Ramos (cell line): ENCODE results near the gene SHFL.

ENCODE experiments used
- in situ Hi-C: fragments of 300-500 bp; cut with MboI; formaldehyde crosslinking; loops from one replicate; pipeline ENCODE4 v1.14.3; 2022; ENCODE audit warnings: low sequenced_read_pairs; ENCODE audit not compliant: unreplicated experiment

The SHFL gene

DNA sequence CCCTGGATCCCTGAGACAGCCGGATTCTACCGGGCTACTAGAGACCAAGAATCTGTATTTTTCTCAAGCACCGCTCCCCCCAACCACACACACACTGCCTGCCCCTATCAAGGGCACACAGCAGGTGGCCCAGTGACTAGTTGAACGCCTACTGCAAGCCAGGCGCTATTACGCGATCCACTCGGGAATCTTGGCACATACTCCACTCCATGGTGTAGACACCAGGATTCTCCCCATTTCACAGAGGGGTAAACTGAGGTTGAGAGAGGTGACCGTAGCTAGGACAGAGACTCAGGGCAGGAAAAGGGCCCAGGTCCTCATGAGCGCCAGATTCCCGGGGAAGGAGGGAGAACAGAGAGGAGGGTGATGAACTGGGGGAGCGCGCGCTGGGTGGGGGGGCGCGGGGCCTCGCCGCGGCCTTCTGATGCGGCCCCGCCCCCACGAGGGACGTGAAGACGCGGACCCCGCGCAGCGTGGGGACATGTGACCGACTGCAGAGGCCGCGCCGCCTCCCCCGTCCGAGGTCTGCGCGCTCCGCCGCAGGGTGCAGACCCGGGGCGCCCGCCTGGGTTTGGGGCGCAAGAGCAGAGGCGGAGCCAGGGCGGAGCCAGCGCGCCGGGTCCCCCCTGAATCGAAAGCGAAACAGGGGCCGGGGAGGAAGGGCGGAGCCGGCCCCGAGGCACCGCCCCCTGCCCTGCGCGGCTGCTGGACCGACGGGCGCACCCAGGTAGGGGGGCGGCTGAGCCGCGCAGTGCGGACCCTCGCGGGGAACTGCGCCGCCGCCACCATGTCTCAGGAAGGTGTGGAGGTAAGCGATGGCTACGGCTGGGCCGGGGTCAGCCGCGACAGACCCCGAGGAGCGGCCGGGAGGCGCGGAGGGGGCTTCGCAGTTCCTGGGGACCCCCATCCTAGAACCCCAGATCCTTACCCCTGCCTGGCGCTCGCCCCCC is at the start of gene SHFL:
SHFL (plus strand) TSS at position 677 of the 950 bp plus-strand sequence; CDS start at position 788, 111 bp downstream.
- in situ Hi-C loops = no loop called here

DNA sequence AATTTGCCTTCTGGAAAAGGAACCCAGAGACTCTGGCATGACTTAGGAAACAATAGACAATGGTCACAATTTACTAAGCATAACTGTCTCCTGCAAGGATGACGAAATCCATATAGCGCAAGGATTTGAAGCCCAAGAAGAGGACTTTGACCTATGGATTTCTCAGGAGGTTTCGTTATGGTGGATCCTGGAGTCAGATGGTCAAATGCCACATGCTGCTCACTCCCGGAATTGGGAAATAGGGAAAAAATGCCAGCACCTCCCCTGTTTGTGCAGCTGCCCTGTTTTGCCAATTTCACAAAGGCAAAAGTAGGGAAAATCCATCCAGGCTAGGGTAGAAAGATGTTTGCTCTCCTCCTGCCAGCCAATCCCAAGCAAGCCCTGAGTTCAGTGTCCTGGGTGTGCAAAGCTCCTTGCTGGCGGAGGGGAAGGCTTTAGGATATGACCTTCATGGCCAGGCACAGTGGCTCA is 49.5 kb upstream of the SHFL start:
- in situ Hi-C loops = no loop called here

DNA sequence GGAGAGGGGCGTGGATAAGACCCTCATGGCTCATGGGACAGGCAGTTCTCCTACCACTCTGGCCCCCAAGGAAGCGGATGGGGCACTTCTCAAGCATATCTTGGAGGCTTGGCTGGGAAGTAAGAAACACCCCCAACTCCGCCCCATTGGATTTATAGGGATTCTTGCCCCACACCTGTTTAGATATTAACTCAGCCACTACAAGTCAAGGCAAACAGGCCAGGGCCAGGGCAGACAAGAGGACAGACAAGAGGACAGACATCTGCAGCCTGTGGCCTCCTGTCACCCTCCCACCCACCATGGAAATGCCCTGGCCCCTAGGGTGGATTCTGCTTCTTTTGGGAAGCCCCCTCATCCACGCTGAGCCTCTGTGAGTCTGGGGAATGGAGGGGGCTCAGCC is 48.8 kb upstream of the SHFL start:
- in situ Hi-C loops = no loop called here

DNA sequence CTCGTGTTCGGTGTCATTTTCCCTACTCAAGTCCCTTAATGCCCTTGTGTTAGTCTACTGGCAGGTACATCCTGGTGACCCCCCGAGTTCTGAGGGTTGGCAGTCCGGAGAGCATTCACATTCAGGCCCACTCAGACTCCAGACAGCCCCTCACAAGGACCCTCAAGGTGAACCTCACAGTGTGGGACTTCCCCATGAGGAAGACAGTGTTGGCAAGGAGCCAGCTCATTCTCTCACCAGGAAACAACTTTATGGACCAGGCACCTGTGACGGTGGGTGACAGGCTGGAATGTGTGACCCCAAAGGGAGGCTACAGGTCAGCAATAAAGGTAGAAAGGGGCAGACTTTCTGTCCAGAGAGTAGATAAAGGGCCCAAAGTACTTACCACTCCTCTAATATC is 48.3 kb upstream of the SHFL start:
- in situ Hi-C loops = no loop called here

DNA sequence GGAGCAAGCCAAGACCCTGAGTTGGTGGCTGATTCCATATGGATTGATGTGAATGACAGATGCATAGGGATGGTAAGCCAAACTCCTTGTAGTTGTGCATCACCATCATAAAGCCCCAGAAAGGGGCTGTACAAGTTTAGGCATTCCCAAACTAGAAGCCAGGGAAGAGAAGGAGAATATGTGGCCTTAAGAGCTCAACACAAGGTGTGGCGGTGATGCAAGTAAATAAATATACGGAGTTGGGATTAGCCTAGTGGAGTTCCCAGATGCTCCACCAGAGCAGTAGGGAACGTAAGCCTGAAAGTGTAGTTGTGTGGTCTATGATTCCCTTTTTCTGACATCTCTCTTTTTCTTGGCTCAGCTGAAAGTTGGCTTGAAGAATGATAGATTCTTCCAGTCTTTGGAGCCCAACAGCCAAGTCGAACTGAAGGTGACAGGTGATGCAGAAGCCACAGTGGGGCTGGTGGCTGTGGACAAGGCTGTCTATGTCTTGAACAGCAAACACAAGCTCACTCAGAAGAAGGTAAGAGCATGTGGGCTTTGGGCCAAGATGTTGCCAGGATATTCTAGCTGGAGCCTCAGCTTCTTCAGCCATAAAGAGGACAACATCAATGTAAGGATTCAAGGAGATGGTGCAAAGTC is 42.7 kb upstream of the SHFL start:
- in situ Hi-C loops = no loop called here

GRCh38 chr19:10044390-10044789 is 41.7 kb upstream of the SHFL start:
- in situ Hi-C loops = no loop called here

DNA sequence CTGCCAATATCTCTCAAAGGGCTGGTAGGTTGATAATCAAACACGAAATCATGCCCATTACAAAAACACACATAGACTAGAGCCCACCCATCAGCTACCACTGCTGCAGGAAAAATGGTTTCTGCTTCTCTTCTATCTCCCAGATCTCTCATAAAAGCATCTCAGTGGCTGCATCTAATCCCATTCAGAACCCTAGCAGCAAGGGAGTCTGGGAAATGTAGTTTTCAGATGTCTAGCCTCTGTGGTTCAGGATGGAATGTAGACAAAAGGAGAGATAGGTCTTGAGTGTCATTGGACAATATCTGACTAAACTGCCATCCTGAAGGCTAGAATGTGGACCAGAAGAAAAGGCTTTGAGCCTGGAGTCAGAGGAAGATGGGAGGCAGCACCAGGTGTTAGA is 40.7 kb upstream of the SHFL start:
- in situ Hi-C loops = no loop called here

DNA sequence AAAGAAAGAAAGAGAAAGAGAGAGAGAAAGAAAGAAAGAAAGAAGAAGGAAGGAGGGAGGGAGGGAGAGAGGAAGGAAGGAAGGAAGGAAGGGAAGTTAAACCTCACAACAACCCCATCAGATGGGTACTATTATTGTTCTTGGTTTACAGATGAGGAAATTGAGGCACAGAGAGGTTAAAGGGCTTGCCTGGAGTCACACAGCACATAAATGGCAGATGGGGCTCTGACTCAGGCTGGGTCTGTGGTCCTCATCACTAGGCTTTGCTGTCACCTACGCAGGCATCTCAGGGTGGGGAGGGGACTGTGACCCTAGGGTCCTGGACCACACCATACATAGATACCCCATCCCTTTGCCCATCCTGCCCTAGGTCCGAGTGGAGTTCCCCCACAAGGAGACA is 36.5 kb upstream of the SHFL start:
- in situ Hi-C loops = no loop called here

- in situ Hi-C loops = no loop called here
Measured at GRCh38 chr19:10052602-10053360, 33.3 kb upstream of the SHFL start.

GRCh38 chr19:10061717-10062310 is 24.3 kb upstream of the SHFL start:
- in situ Hi-C loops = no loop called here

GRCh38 chr19:10068205-10068604 is 17.9 kb upstream of the SHFL start:
- in situ Hi-C loops = no loop called here

- in situ Hi-C loops = no loop called here
Measured at GRCh38 chr19:10069046-10069445, 17.1 kb upstream of the SHFL start.

DNA sequence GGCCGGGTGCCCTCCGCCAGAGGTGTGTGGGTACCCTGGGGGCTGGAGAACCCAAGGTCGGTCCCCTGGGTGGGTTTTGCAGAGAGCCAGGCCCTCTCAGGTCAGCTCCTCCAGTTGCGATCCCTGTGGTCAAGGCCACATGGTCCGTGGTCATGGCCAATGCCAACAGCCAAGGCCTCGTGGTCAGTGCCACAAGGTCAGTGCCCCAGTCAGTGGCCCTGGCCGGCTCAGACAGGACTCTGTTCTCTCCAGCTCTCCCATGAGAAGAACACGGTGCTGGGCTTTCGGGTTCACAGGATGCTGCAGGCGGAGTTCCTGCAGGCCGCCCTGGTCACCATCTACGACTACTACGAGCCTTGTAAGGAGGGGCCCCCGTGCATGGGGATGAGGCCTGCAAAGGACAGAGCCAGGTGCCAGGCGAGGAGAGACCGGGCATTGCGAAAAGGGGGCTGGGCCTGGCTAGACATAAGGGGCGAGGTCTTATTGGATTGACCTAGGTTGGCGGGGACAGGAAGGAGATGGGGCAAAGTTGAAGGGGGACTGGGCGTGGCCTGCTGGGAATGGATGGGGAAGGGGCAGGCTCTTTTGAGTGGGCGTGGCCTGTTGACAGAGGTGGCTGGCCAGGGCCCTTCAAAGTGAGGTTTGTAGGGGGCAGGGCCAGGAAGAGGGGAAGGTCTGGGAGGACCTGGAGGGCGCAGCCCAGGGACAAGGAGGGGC is 15.2 kb upstream of the SHFL start:
- in situ Hi-C loops = no loop called here

- in situ Hi-C loops = no loop called here
Measured at GRCh38 chr19:10074153-10074552, 12.0 kb upstream of the SHFL start.

DNA sequence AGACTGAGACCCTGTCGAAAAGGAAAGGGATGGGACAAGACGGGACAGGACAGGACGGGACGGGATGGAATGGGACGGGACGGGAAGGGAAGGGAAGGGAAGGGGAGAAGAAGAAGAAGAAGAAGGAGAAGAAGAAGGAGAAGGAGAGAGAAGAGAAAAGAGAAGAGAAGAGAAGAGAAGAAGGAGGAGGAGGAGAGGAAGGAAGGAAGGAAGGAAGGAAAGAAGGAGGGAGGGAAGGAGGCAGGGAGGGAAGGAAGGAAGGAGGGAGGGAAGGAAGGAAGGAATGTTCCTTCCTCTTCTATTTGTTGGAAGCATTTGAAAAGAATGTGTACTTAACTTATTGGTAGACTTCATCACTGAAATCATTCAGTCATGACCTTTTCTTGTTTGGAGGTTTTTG is 9.6 kb upstream of the SHFL start:
- in situ Hi-C loops = no loop called here

- in situ Hi-C loops = no loop called here
Measured at GRCh38 chr19:10078329-10078728, 7.8 kb upstream of the SHFL start.

GRCh38 chr19:10079031-10079453 is 7.1 kb upstream of the SHFL start:
- in situ Hi-C loops = no loop called here

GRCh38 chr19:10083911-10084310 is 2.2 kb upstream of the SHFL start:
- in situ Hi-C loops = no loop called here

- in situ Hi-C loops = no loop called here
Measured at GRCh38 chr19:10084803-10085202, 1.3 kb upstream of the SHFL start.
